SJCRH30 (cell line): ENCODE data around the gene CFAP43. TPM values are rescaled to one million over a fixed set of nuclear protein-coding genes. Genes with fewer than 3 reads are reported as not detected.
A peak's percentile ranks its signal among the peaks of the same experiment; 100 is the strongest.

Experiments
- DNase-seq, 2 experiments: peaks; one replicate each; pipeline ENCODE4 v3.0.0-alpha.2; 2015 to 2020
- H3K27ac ChIP-seq: fragments of 250-450 bp; sonication (Bioruptor Pico); 2 replicates; pipeline ENCODE4 v1.5.1; 2020; ENCODE audit warnings: mild to moderate bottlenecking, moderate library complexity
- H3K27me3 ChIP-seq: fragments of 250-450 bp; sonication (Bioruptor Pico); 2 replicates; pipeline ENCODE4 v1.5.1; 2020; ENCODE audit warnings: mild to moderate bottlenecking, moderate library complexity
- H3K36me3 ChIP-seq: fragments of 250-450 bp; sonication (Bioruptor Pico); 2 replicates; pipeline ENCODE4 v1.5.1; 2020; ENCODE audit warnings: mild to moderate bottlenecking, moderate library complexity
- H3K4me1 ChIP-seq: fragments of 250-450 bp; sonication (Bioruptor Pico); 2 replicates; pipeline ENCODE4 v1.5.1; 2020; ENCODE audit warnings: mild to moderate bottlenecking, moderate library complexity
- H3K4me3 ChIP-seq: fragments of 250-450 bp; sonication (Bioruptor Pico); 2 replicates; pipeline ENCODE4 v1.5.1; 2020; ENCODE audit warnings: mild to moderate bottlenecking, moderate library complexity
- H3K9me3 ChIP-seq: fragments of 250-450 bp; sonication (Bioruptor Pico); replicated peaks from 2 replicates; pipeline ENCODE4 v1.5.1; 2020; ENCODE audit warnings: mild to moderate bottlenecking, moderate library complexity
- total RNA-seq: library from RNA; depleted of rRNA; stranded (reverse); fragments of >200 nt; shearing (Covaris generic); gene quantifications from 2 replicates; pipeline ENCODE4 v1.2.3, GENCODE V29; 2014; rRNA removed

The CFAP43 gene
- total RNA-seq, 1 experiment from 2014 or later, result not detected

GRCh38 chr10:104098358-104098925, 133.7 kb downstream of the CFAP43 start:
- H3K36me3 ChIP-seq, result no peaks in the 10 kb centered on the region
- DNase-seq, result no peak
- no peaks in the 10 kb centered on the region; the same call in none of the 2 replicates for H3K9me3 ChIP-seq
- no peaks in the 10 kb centered on the region for H3K27me3 ChIP-seq
- H3K27ac ChIP-seq, result no peak overlapping the region
- H3K4me1 ChIP-seq, result no peaks in the 10 kb centered on the region
- no peak overlapping the region for H3K4me3 ChIP-seq

GRCh38 chr10:104096692-104097091, 135.5 kb downstream of the CFAP43 start:
- no peak overlapping the region for H3K27ac ChIP-seq
- H3K36me3 ChIP-seq, result no peaks in the 10 kb centered on the region
- no peaks in the 10 kb centered on the region for H3K4me1 ChIP-seq
- no peak for DNase-seq
- no peaks in the 10 kb centered on the region for H3K27me3 ChIP-seq
- H3K4me3 ChIP-seq, result no peak overlapping the region
- no peaks in the 10 kb centered on the region; the same call in none of the 2 replicates for H3K9me3 ChIP-seq

GRCh38 chr10:104092749-104093148, 139.4 kb downstream of the CFAP43 start:
- Histone ChIP-seq H3K4me1 (no peaks in the 10 kb centered on the region), H3K36me3 (no peaks in the 10 kb centered on the region), H3K9me3 (no peaks in the 10 kb centered on the region; the same call in none of the 2 replicates), H3K27me3 (no peaks in the 10 kb centered on the region), H3K27ac (no peak overlapping the region), H3K4me3 (no peak overlapping the region)
- no peak for DNase-seq

GRCh38 chr10:104090611-104091010, 141.6 kb downstream of the CFAP43 start:
- H3K36me3 ChIP-seq, result no peaks in the 10 kb centered on the region
- no peak overlapping the region for H3K27ac ChIP-seq
- H3K9me3 ChIP-seq, result no peaks in the 10 kb centered on the region; the same call in 1 of the 2 replicates
- H3K27me3 ChIP-seq, result no peaks in the 10 kb centered on the region
- no peaks in the 10 kb centered on the region for H3K4me1 ChIP-seq
- no peak overlapping the region for H3K4me3 ChIP-seq
- DNase-seq, result no peak

- Histone ChIP-seq H3K4me1 (no peaks in the 10 kb centered on the region), H3K4me3 (no peak overlapping the region), H3K27me3 (no peaks in the 10 kb centered on the region), H3K9me3 (no peaks in the 10 kb centered on the region; the same call in 1 of the 2 replicates), H3K36me3 (no peaks in the 10 kb centered on the region), H3K27ac (no peak overlapping the region)
- DNase-seq, result no peak
These were observed 142.5 kb downstream of the CFAP43 start for GRCh38 chr10:104089621-104090020.

- no peaks in the 10 kb centered on the region for H3K36me3 ChIP-seq
- H3K4me3 ChIP-seq, result no peak overlapping the region
- no peak for DNase-seq
- no peaks in the 10 kb centered on the region for H3K27me3 ChIP-seq
- no peaks in the 10 kb centered on the region; the same call in 1 of the 2 replicates for H3K9me3 ChIP-seq
- no peaks in the 10 kb centered on the region for H3K4me1 ChIP-seq
- H3K27ac ChIP-seq, result no peak overlapping the region
These were observed 143.9 kb downstream of the CFAP43 start for GRCh38 chr10:104088239-104088638.

GRCh38 chr10:104085801-104086400, 146.3 kb downstream of the CFAP43 start, which contains the start of gene COL17A1:
TSS of gene COL17A1 (minus strand) at chr10:104085880. CDS start at chr10:104080673, 5,207 bp downstream.
- Histone ChIP-seq H3K4me3 (no peak within 1 kb of the TSS), H3K9me3 (no peaks in the 10 kb centered on the region), H3K27ac (no peak within 1 kb of the TSS), H3K4me1 (no peaks in the 10 kb centered on the region), H3K27me3 (no peaks in the 10 kb centered on the region), H3K36me3 (no peaks in the 10 kb centered on the region)
- DNase-seq, result no peak

GRCh38 chr10:104084482-104085142, 147.6 kb downstream of the CFAP43 start:
- DNase-seq, result no peak
- H3K36me3 ChIP-seq, result no peaks in the 10 kb centered on the region
- H3K9me3 ChIP-seq, result no peaks in the 10 kb centered on the region
- H3K4me1 ChIP-seq, result no peaks in the 10 kb centered on the region
- H3K4me3 ChIP-seq, result no peak overlapping the region
- H3K27ac ChIP-seq, result no peak overlapping the region
- H3K27me3 ChIP-seq, result no peaks in the 10 kb centered on the region

GRCh38 chr10:104081998-104082397, 150.2 kb downstream of the CFAP43 start:
- peaks cover 4% of the 10 kb centered on the region for H3K4me1 ChIP-seq
- H3K4me3 ChIP-seq, result no peak overlapping the region
- no peaks in the 10 kb centered on the region for H3K36me3 ChIP-seq
- no peaks in the 10 kb centered on the region for H3K9me3 ChIP-seq
- DNase-seq, result no peak
- H3K27me3 ChIP-seq, result no peaks in the 10 kb centered on the region
- H3K27ac ChIP-seq, result no peak overlapping the region

GRCh38 chr10:104080762-104081161, 151.4 kb downstream of the CFAP43 start:
- H3K4me3 ChIP-seq, result no peak overlapping the region
- no peaks in the 10 kb centered on the region for H3K36me3 ChIP-seq
- H3K4me1 ChIP-seq, result peaks cover 10% of the 10 kb centered on the region
- peak in 1 of 2 experiments; percentile 41 for DNase-seq
- no peaks in the 10 kb centered on the region for H3K9me3 ChIP-seq
- H3K27me3 ChIP-seq, result no peaks in the 10 kb centered on the region
- H3K27ac ChIP-seq, result no peak overlapping the region

Other genes starting within 250 kb of the CFAP43 start
- gene COL17A1, start 146.5 kb downstream of the CFAP43 start, total RNA-seq, result not detected in 2 replicates
- gene SFR1, start 110.2 kb downstream of the CFAP43 start, total RNA-seq, result 12.6 and 14.2 TPM in 2 replicates
- gene GSTO1, start 22.5 kb upstream of the CFAP43 start, total RNA-seq, result 51.7 and 52.2 TPM in 2 replicates
- 0.08 TPM in 1 of 2 replicates, not detected in the other for gene GSTO2, start 36.8 kb upstream of the CFAP43 start, total RNA-seq
- 4.9 and 5.3 TPM in 2 replicates for gene ITPRIP, start 106.1 kb upstream of the CFAP43 start, total RNA-seq
- gene CFAP58, start 121.5 kb upstream of the CFAP43 start, total RNA-seq, result 0.08 TPM in 1 of 2 replicates, not detected in the other